Thoracic aorta endothelial cell (primary cell): ENCODE results near the gene GPS1. TPM values are rescaled to one million over a fixed set of nuclear protein-coding genes. Genes with fewer than 3 reads are reported as not detected.

ENCODE experiments used
- total RNA-seq: library from RNA; depleted of rRNA; stranded (reverse); fragments of >200 nt; gene quantifications from 2 replicates; pipeline ENCODE4 v1.2.3, GENCODE V29; 2012

Gene GPS1
- total RNA-seq = 82.2 and 98.8 TPM in 2 replicates

GRCh38 chr17:82051776-82052637, at the start of gene GPS1, which contains the start of gene RFNG:
Gene GPS1, plus strand, starts transcription at chr17:82051898. Its CDS starts 34 bp downstream, at chr17:82051932.
Gene RFNG, minus strand, starts transcription at chr17:82051811. Its CDS starts 45 bp downstream, at chr17:82051766.

GRCh38 chr17:82022310-82022980, 29.3 kb upstream of the GPS1 start, which contains the start of gene CENPX:
Gene CENPX, minus strand, starts transcription at chr17:82022878. Its CDS starts 17 bp downstream, at chr17:82022861.

GRCh38 chr17:82022981-82023446, 28.7 kb upstream of the GPS1 start, which contains the start of gene LRRC45:
Gene LRRC45, plus strand, starts transcription at chr17:82023305. Its CDS starts 339 bp downstream, at chr17:82023644.

GRCh38 chr17:82031303-82031884, 20.3 kb upstream of the GPS1 start, which contains the start of gene RAC3:
Gene RAC3, plus strand, starts transcription at chr17:82031678. Its CDS starts 84 bp downstream, at chr17:82031762.

GRCh38 chr17:82037092-82037888, 14.4 kb upstream of the GPS1 start, which contains the start of gene DCXR:
Gene DCXR, minus strand, starts transcription at chr17:82037697. Its CDS starts 15 bp downstream, at chr17:82037682.

GRCh38 chr17:82065638-82066303, 14.1 kb downstream of the GPS1 start, which contains the start of gene DUS1L:
Gene DUS1L, minus strand, starts transcription at chr17:82065804. Its CDS starts 745 bp downstream, at chr17:82065059.

GRCh38 chr17:82098169-82098938, 46.7 kb downstream of the GPS1 start, which contains the start of gene FASN:
Gene FASN, minus strand, starts transcription at chr17:82098236. Its CDS starts 1,791 bp downstream, at chr17:82096445.

Other genes with a start within 250 kb of the GPS1 start
- not detected in 2 replicates for gene GCGR, start 247.7 kb upstream of the GPS1 start, total RNA-seq
- gene MCRIP1, start 218.6 kb upstream of the GPS1 start, total RNA-seq = 57.1 and 68.8 TPM in 2 replicates
- gene PPP1R27, start 216.8 kb upstream of the GPS1 start, total RNA-seq = not detected in 2 replicates
- gene P4HB, start 191.4 kb upstream of the GPS1 start, total RNA-seq = 824 and 903 TPM in 2 replicates
- gene ARHGDIA, start 180.6 kb upstream of the GPS1 start, total RNA-seq = 229 and 236 TPM in 2 replicates
- 176 and 187 TPM in 2 replicates for gene ALYREF, start 160.3 kb upstream of the GPS1 start, total RNA-seq
- 99.4 and 125 TPM in 2 replicates for gene ANAPC11, start 160.2 kb upstream of the GPS1 start, total RNA-seq
- 0.13 and 0.22 TPM in 2 replicates for gene NPB, start 149.7 kb upstream of the GPS1 start, total RNA-seq
- gene PCYT2, start 140.5 kb upstream of the GPS1 start, total RNA-seq = 30.1 and 51.0 TPM in 2 replicates
- 17.3 and 21.1 TPM in 2 replicates for gene SIRT7, start 133.7 kb upstream of the GPS1 start, total RNA-seq
- 20.7 and 22.2 TPM in 2 replicates for gene MAFG, start 124.2 kb upstream of the GPS1 start, total RNA-seq
- 53.7 and 56.3 TPM in 2 replicates for gene PYCR1, start 114.6 kb upstream of the GPS1 start, total RNA-seq
- gene MYADML2, start 104.7 kb upstream of the GPS1 start, total RNA-seq = not detected in 2 replicates
- not detected in 2 replicates for gene NOTUM, start 90.7 kb upstream of the GPS1 start, total RNA-seq
- gene ASPSCR1, start 74.3 kb upstream of the GPS1 start, total RNA-seq = 15.8 and 19.1 TPM in 2 replicates
- gene CENPX, start 29.0 kb upstream of the GPS1 start, total RNA-seq = 46.4 and 49.8 TPM in 2 replicates
- gene LRRC45, start 28.6 kb upstream of the GPS1 start, total RNA-seq = 17.4 and 20.7 TPM in 2 replicates
- 21.4 and 23.1 TPM in 2 replicates for gene RAC3, start 20.2 kb upstream of the GPS1 start, total RNA-seq
- gene DCXR, start 14.2 kb upstream of the GPS1 start, total RNA-seq = 44.3 and 54.9 TPM in 2 replicates
- gene RFNG, start 87 bp upstream of the GPS1 start, total RNA-seq = 22.6 and 23.7 TPM in 2 replicates
- gene DUS1L, start 13.9 kb downstream of the GPS1 start, total RNA-seq = 59.5 and 62.2 TPM in 2 replicates
- gene FASN, start 46.3 kb downstream of the GPS1 start, total RNA-seq = 141 and 288 TPM in 2 replicates
- 16.2 and 18.8 TPM in 2 replicates for gene CCDC57, start 160.9 kb downstream of the GPS1 start, total RNA-seq
- gene SLC16A3, start 177.1 kb downstream of the GPS1 start, total RNA-seq = 87.4 and 113 TPM in 2 replicates
- 62.0 and 76.5 TPM in 2 replicates for gene CSNK1D, start 221.8 kb downstream of the GPS1 start, total RNA-seq